SU-DHL-6 (cell line): ENCODE results near the gene RGL4.

Experiments used
- H2AFZ ChIP-seq: fragments of 200-600 bp; sonication (generic); 2 replicates; pipeline ENCODE4 v1.6.1; 2014; ENCODE audit warnings: low read depth, mild to moderate bottlenecking, moderate library complexity, mixed read lengths, antibody characterized with exemption, low read length; ENCODE audit not compliant: severe bottlenecking
- H3F3A ChIP-seq: fragments of 200-600 bp; shearing (Covaris generic); 2 replicates; pipeline ENCODE4 v1.6.0; 2016; ENCODE audit warnings: antibody characterized with exemption, mild to moderate bottlenecking; ENCODE audit not compliant: insufficient read depth
- H3K27ac ChIP-seq: fragments of 200-600 bp; sonication (generic); 2 replicates; pipeline ENCODE4 v1.5.1; 2016; ENCODE audit warnings: low read depth, mild to moderate bottlenecking, low read length, moderate library complexity, mixed read lengths
- H3K27me3 ChIP-seq: fragments of 200-600 bp; sonication (generic), shearing (Covaris generic); 2 replicates; pipeline ENCODE4 v1.6.0; 2014; ENCODE audit warnings: mild to moderate bottlenecking, low read length
- H3K36me3 ChIP-seq: fragments of 200-600 bp; sonication (generic); 2 replicates; pipeline ENCODE4 v1.6.1; 2014; ENCODE audit warnings: mild to moderate bottlenecking, low read length, mixed read lengths
- H3K4me2 ChIP-seq: fragments of 300-600, 200-600 bp; shearing (Covaris generic), sonication (generic); 2 replicates; pipeline ENCODE4 v1.6.0; 2014; ENCODE audit warnings: low read length, low read depth, mild to moderate bottlenecking; ENCODE audit not compliant: poor library complexity, severe bottlenecking
- H3K4me3 ChIP-seq: fragments of 200-600 bp; sonication (generic); 2 replicates; pipeline ENCODE4 v1.5.1; 2014; ENCODE audit warnings: antibody characterized with exemption, low read length, mild to moderate bottlenecking, mixed read lengths; ENCODE audit not compliant: insufficient read depth, poor library complexity, severe bottlenecking
- H3K79me2 ChIP-seq: fragments of 200-600 bp; sonication (generic); 2 replicates; pipeline ENCODE4 v1.6.1; 2014; ENCODE audit warnings: mild to moderate bottlenecking, low read length, moderate library complexity; ENCODE audit not compliant: insufficient read depth
- H3K9ac ChIP-seq: fragments of 200-600 bp; sonication (generic); 2 replicates; pipeline ENCODE4 v1.7.0; 2014; ENCODE audit warnings: mild to moderate bottlenecking, low read length
- H3K9me2 ChIP-seq: fragments of 200-600 bp; sonication (generic); replicated peaks from 2 replicates; pipeline ENCODE4 v1.6.1; 2014; ENCODE audit warnings: low read length; ENCODE audit not compliant: insufficient read depth
- H3K9me3 ChIP-seq: fragments of 200-600 bp; sonication (generic); 2 replicates; pipeline ENCODE4 v1.6.1; 2014; ENCODE audit warnings: low read length, mixed read lengths; ENCODE audit not compliant: insufficient read depth
- H4K20me1 ChIP-seq: fragments of 200-600 bp; sonication (generic); 2 replicates; pipeline ENCODE4 v1.6.1; 2014; ENCODE audit warnings: low read depth, mild to moderate bottlenecking, antibody characterized with exemption, low read length, moderate library complexity, mixed read lengths
- EZH2phosphoT487 ChIP-seq: fragments of 200-600 bp; sonication (generic), shearing (Covaris generic); conservative IDR thresholded peaks from 2 replicates; pipeline ENCODE4 v1.6.1; 2018; ENCODE audit warnings: mild to moderate bottlenecking, antibody characterized with exemption, low read length, moderate library complexity, mixed read lengths
- TF ChIP-seq, protein P1 (sequence below): fragments of 200-600 bp; sonication (generic); IDR thresholded peaks from one replicate; pipeline ENCODE4 v1.5.1; 2017; ENCODE audit warnings: antibody characterized with exemption, mild to moderate bottlenecking, low read length, moderate library complexity; ENCODE audit not compliant: insufficient read depth, poor library complexity, severe bottlenecking

RGL4 gene

DNA sequence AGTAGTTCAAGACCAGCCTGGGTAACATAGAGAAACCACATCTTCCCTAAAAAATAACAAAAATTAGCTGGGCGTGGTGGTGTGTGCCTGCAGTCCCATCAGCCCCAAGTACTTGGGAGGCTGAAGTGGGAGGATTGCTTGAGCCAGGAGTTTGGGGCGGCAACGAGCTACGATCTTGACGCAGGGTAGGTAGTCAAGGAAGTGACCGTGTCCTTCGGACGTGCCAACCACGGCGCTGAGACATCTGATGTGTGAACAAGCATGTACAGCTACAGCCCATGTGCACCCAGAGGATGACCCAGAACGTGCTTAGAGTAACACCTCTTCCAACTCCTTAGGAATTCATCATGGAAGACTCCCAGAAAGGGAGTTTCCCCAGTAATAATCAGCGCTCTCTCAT lies 21.4 kb downstream of the RGL4 start:
- H3K9me2 ChIP-seq, result no peaks in the 10 kb centered on the region
- no peaks in the 10 kb centered on the region for H4K20me1 ChIP-seq
- H3K36me3 ChIP-seq, result peaks cover 9% of the 10 kb centered on the region; the same call in 1 of the 2 replicates
- H3K27ac ChIP-seq, result no peak overlapping the region
- no peaks in the 10 kb centered on the region for H3K27me3 ChIP-seq
- TF ChIP-seq, protein P1, sequence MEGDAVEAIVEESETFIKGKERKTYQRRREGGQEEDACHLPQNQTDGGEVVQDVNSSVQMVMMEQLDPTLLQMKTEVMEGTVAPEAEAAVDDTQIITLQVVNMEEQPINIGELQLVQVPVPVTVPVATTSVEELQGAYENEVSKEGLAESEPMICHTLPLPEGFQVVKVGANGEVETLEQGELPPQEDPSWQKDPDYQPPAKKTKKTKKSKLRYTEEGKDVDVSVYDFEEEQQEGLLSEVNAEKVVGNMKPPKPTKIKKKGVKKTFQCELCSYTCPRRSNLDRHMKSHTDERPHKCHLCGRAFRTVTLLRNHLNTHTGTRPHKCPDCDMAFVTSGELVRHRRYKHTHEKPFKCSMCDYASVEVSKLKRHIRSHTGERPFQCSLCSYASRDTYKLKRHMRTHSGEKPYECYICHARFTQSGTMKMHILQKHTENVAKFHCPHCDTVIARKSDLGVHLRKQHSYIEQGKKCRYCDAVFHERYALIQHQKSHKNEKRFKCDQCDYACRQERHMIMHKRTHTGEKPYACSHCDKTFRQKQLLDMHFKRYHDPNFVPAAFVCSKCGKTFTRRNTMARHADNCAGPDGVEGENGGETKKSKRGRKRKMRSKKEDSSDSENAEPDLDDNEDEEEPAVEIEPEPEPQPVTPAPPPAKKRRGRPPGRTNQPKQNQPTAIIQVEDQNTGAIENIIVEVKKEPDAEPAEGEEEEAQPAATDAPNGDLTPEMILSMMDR, result no peak
- TF ChIP-seq EZH2phosphoT487, result no peak
- H3K4me2 ChIP-seq, result no peak overlapping the region
- no peaks in the 10 kb centered on the region for H3K9me3 ChIP-seq
- H3F3A ChIP-seq, result no peaks in the 10 kb centered on the region
- no peak overlapping the region for H2AFZ ChIP-seq
- no peak overlapping the region for H3K9ac ChIP-seq
- H3K79me2 ChIP-seq, result peaks cover 15% of the 10 kb centered on the region
- no peak overlapping the region for H3K4me3 ChIP-seq

DNA sequence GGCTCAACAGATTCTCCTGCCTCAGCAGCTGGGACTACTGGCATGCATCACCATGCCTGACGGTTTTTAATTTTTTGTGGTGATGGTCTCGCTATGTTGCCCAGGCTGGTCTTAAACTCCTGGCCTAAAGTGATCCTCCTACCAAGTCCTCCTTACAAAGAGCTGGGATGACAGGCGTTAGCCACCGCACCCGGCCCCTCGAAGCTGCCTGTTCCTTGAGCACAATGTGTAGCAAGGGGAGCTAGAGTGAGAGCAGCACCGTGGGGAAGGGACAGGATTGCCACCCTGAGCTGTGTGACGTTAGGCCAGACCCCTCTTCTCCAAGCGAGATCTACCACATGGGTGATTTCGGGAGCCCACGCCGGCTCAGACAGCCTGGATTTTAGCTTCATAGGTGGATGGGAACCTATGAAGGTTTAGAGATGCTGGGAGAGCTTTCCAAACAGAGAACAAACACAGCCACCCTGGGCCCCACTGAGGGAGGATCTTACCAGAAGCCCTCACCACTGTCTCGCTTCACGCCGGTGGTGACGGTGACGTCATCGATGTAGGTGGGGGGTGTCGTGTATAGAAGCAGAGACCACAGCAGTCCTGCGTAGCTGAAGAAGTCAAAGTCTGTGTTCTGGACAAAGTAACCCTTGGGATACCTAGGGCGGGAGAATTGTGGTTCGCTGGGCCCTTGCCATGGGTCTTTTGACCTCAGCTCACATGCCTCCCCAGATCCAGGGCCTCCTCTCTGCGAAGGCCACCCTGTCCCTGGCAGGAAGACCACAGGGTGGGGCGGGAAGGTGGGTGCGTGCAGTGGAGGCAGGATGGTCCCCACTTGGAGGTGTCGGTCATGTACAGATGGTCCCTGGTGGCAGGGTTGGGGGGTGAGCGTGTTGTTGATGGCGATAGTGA lies 23.1 kb downstream of the RGL4 start:
- TF ChIP-seq, protein P1, result no peak
- no peak for TF ChIP-seq EZH2phosphoT487
- H3K27ac ChIP-seq, result no peak overlapping the region
- no peaks in the 10 kb centered on the region for H3K27me3 ChIP-seq
- H2AFZ ChIP-seq, result no peak overlapping the region
- H3K9me2 ChIP-seq, result no peaks in the 10 kb centered on the region
- H3K9me3 ChIP-seq, result no peaks in the 10 kb centered on the region
- H3K79me2 ChIP-seq, result peaks cover 15% of the 10 kb centered on the region
- no peak overlapping the region for H3K4me2 ChIP-seq
- H3K36me3 ChIP-seq, result peaks cover 3% of the 10 kb centered on the region; the same call in 1 of the 2 replicates
- no peak overlapping the region for H3K4me3 ChIP-seq
- H3F3A ChIP-seq, result no peaks in the 10 kb centered on the region
- no peak overlapping the region for H3K9ac ChIP-seq
- H4K20me1 ChIP-seq, result no peaks in the 10 kb centered on the region

GRCh38 chr22:23714596-23715578 lies 24.1 kb downstream of the RGL4 start:
- no peak overlapping the region for H3K4me2 ChIP-seq
- H3K9me2 ChIP-seq, result no peaks in the 10 kb centered on the region
- no peak for TF ChIP-seq EZH2phosphoT487
- TF ChIP-seq, protein P1, result no peak
- H2AFZ ChIP-seq, result no peak overlapping the region
- no peak overlapping the region for H3K4me3 ChIP-seq
- no peaks in the 10 kb centered on the region for H3K9me3 ChIP-seq
- H3K27ac ChIP-seq, result no peak overlapping the region
- peaks cover 15% of the 10 kb centered on the region for H3K79me2 ChIP-seq
- H3K9ac ChIP-seq, result no peak overlapping the region
- H3K36me3 ChIP-seq, result 0 out of 2 replicates have a peak, but pooled peaks cover under 1% of the 10 kb centered on the region
- no peaks in the 10 kb centered on the region for H3K27me3 ChIP-seq
- H4K20me1 ChIP-seq, result no peaks in the 10 kb centered on the region
- no peaks in the 10 kb centered on the region for H3F3A ChIP-seq
